Measurements from ENCODE around the gene SNRNP48.

SNRNP48 gene

DNA sequence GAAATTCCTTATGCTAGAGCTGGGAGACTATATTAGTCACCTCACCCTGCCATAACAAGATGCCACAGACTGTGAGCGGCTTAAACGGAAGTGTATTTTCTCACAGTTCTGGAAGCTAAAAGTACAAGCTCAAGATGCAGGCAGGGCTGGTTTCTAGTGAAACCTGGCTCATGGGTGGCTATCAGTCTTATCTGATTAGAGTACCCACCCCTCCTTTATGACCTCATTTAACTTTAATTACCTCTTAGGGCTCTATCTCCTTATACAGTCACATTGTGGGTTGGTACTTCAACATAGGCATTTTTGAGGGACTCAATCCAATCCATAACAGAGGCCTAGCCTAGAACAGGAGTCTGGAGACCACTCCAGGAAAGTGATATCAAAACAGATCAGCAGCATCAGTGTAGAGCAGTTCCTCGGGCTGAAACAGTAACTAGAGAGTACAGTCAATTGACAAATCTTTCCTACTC lies 2.3 kb upstream of the SNRNP48 start (continued):
- TF ChIP-seq, protein P1, sequence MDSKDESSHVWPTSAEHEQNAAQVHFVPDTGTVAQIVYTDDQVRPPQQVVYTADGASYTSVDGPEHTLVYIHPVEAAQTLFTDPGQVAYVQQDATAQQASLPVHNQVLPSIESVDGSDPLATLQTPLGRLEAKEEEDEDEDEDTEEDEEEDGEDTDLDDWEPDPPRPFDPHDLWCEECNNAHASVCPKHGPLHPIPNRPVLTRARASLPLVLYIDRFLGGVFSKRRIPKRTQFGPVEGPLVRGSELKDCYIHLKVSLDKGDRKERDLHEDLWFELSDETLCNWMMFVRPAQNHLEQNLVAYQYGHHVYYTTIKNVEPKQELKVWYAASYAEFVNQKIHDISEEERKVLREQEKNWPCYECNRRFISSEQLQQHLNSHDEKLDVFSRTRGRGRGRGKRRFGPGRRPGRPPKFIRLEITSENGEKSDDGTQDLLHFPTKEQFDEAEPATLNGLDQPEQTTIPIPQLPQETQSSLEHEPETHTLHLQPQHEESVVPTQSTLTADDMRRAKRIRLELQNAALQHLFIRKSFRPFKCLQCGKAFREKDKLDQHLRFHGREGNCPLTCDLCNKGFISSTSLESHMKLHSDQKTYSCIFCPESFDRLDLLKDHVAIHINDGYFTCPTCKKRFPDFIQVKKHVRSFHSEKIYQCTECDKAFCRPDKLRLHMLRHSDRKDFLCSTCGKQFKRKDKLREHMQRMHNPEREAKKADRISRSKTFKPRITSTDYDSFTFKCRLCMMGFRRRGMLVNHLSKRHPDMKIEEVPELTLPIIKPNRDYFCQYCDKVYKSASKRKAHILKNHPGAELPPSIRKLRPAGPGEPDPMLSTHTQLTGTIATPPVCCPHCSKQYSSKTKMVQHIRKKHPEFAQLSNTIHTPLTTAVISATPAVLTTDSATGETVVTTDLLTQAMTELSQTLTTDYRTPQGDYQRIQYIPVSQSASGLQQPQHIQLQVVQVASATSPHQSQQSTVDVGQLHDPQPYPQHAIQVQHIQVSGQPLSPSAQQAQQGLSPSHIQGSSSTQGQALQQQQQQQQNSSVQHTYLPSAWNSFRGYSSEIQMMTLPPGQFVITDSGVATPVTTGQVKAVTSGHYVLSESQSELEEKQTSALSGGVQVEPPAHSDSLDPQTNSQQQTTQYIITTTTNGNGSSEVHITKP (tag by site-specific recombination; IDR thresholded peaks at IDR 0.05), result no peak
- no peak for TF ChIP-seq ZNF362 (tag by site-specific recombination; IDR thresholded peaks at IDR 0.05)
- no peak for TF ChIP-seq YY2 (tag by site-specific recombination; IDR thresholded peaks at IDR 0.05)
- TF ChIP-seq SETDB1 (IDR thresholded peaks at IDR 0.05; ENCODE audit: insufficient read length, low read length), result no peak
- no peak for TF ChIP-seq ZBTB10 (tag by site-specific recombination; IDR thresholded peaks at IDR 0.05)
- no peak; the same call in 1 of the 2 replicates for TF ChIP-seq PRDM6 (tag by site-specific recombination; IDR thresholded peaks at IDR 0.05)
- TF ChIP-seq ZNF664 (tag by site-specific recombination; IDR thresholded peaks at IDR 0.05), result no peak
- no peak for TF ChIP-seq SP3 (tag by site-specific recombination; IDR thresholded peaks at IDR 0.05)
- no peak for TF ChIP-seq ZNF155 (tag by site-specific recombination; IDR thresholded peaks at IDR 0.05)
- no peak for TF ChIP-seq ZNF561 (tag by site-specific recombination; IDR thresholded peaks at IDR 0.05; ENCODE audit: borderline replicate concordance)
- no peak for TF ChIP-seq ZNF138 (tag by site-specific recombination; IDR thresholded peaks at IDR 0.05; ENCODE audit: borderline replicate concordance)
- peak; percentile 24; the same call in 1 of the 2 replicates for TF ChIP-seq ZEB2 (tag by site-specific recombination; IDR thresholded peaks at IDR 0.05)
- TF ChIP-seq, protein P2, sequence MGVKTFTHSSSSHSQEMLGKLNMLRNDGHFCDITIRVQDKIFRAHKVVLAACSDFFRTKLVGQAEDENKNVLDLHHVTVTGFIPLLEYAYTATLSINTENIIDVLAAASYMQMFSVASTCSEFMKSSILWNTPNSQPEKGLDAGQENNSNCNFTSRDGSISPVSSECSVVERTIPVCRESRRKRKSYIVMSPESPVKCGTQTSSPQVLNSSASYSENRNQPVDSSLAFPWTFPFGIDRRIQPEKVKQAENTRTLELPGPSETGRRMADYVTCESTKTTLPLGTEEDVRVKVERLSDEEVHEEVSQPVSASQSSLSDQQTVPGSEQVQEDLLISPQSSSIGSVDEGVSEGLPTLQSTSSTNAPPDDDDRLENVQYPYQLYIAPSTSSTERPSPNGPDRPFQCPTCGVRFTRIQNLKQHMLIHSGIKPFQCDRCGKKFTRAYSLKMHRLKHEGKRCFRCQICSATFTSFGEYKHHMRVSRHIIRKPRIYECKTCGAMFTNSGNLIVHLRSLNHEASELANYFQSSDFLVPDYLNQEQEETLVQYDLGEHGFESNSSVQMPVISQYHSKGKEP (tag by site-specific recombination; IDR thresholded peaks at IDR 0.05), result no peak
- no peak for TF ChIP-seq ZNF670 (tag by site-specific recombination; IDR thresholded peaks at IDR 0.05; ENCODE audit: low read depth)
- TF ChIP-seq, protein P3, sequence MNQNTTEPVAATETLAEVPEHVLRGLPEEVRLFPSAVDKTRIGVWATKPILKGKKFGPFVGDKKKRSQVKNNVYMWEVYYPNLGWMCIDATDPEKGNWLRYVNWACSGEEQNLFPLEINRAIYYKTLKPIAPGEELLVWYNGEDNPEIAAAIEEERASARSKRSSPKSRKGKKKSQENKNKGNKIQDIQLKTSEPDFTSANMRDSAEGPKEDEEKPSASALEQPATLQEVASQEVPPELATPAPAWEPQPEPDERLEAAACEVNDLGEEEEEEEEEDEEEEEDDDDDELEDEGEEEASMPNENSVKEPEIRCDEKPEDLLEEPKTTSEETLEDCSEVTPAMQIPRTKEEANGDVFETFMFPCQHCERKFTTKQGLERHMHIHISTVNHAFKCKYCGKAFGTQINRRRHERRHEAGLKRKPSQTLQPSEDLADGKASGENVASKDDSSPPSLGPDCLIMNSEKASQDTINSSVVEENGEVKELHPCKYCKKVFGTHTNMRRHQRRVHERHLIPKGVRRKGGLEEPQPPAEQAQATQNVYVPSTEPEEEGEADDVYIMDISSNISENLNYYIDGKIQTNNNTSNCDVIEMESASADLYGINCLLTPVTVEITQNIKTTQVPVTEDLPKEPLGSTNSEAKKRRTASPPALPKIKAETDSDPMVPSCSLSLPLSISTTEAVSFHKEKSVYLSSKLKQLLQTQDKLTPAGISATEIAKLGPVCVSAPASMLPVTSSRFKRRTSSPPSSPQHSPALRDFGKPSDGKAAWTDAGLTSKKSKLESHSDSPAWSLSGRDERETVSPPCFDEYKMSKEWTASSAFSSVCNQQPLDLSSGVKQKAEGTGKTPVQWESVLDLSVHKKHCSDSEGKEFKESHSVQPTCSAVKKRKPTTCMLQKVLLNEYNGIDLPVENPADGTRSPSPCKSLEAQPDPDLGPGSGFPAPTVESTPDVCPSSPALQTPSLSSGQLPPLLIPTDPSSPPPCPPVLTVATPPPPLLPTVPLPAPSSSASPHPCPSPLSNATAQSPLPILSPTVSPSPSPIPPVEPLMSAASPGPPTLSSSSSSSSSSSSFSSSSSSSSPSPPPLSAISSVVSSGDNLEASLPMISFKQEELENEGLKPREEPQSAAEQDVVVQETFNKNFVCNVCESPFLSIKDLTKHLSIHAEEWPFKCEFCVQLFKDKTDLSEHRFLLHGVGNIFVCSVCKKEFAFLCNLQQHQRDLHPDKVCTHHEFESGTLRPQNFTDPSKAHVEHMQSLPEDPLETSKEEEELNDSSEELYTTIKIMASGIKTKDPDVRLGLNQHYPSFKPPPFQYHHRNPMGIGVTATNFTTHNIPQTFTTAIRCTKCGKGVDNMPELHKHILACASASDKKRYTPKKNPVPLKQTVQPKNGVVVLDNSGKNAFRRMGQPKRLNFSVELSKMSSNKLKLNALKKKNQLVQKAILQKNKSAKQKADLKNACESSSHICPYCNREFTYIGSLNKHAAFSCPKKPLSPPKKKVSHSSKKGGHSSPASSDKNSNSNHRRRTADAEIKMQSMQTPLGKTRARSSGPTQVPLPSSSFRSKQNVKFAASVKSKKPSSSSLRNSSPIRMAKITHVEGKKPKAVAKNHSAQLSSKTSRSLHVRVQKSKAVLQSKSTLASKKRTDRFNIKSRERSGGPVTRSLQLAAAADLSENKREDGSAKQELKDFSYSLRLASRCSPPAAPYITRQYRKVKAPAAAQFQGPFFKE (tag by site-specific recombination; IDR thresholded peaks at IDR 0.05; ENCODE audit: borderline replicate concordance), result no peak
- 0 out of 2 replicates have a peak, but pooled peaks have one; percentile 23 for TF ChIP-seq ZNF366 (tag by site-specific recombination; conservative IDR thresholded peaks at IDR 0.05)
- no peak for TF ChIP-seq ZNF26 (tag by site-specific recombination; IDR thresholded peaks at IDR 0.05)
- TF ChIP-seq, protein P4, sequence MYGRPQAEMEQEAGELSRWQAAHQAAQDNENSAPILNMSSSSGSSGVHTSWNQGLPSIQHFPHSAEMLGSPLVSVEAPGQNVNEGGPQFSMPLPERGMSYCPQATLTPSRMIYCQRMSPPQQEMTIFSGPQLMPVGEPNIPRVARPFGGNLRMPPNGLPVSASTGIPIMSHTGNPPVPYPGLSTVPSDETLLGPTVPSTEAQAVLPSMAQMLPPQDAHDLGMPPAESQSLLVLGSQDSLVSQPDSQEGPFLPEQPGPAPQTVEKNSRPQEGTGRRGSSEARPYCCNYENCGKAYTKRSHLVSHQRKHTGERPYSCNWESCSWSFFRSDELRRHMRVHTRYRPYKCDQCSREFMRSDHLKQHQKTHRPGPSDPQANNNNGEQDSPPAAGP (tag by site-specific recombination; IDR thresholded peaks at IDR 0.05), result peak; percentile 63
- TF ChIP-seq ZNF529 (tag by site-specific recombination; IDR thresholded peaks at IDR 0.05; ENCODE audit: insufficient replicate concordance), result no peak
